Measurements from ENCODE around the gene DNAH7.
"Not testable (repeated sequence)": the region's sequence is repeated elsewhere in the genome, so short reads cannot be mapped to it uniquely, and the experiment has no call there.

DNAH7 gene

GRCh38 chr2:195959341-195959740, 109.3 kb downstream of the DNAH7 start:
- DNase-seq = no peak

GRCh38 chr2:195956725-195957124, 111.9 kb downstream of the DNAH7 start:
- no peak for DNase-seq

- no peak for DNase-seq
These were observed 123.6 kb downstream of the DNAH7 start for GRCh38 chr2:195945056-195945455.

GRCh38 chr2:195937176-195937575, 131.5 kb downstream of the DNAH7 start:
- no peak for DNase-seq

- DNase-seq = no peak
These were observed 134.2 kb downstream of the DNAH7 start for GRCh38 chr2:195934484-195934883.

GRCh38 chr2:195929531-195929930, 139.1 kb downstream of the DNAH7 start:
- no peak for DNase-seq

GRCh38 chr2:195925120-195925519, 143.5 kb downstream of the DNAH7 start:
- no peak for DNase-seq

- DNase-seq = no peak
These were observed 144.7 kb downstream of the DNAH7 start for GRCh38 chr2:195923889-195924288.

- not testable (repeated sequence) for DNase-seq
These were observed 151.5 kb downstream of the DNAH7 start for GRCh38 chr2:195917021-195917600.

GRCh38 chr2:195912079-195912478, 156.6 kb downstream of the DNAH7 start:
- no peak for DNase-seq

GRCh38 chr2:195910570-195910969, 158.1 kb downstream of the DNAH7 start:
- no peak for DNase-seq

- no peak for DNase-seq
These were observed 158.7 kb downstream of the DNAH7 start for GRCh38 chr2:195909926-195910325.

GRCh38 chr2:195907474-195907873, 161.2 kb downstream of the DNAH7 start:
- no peak for DNase-seq

GRCh38 chr2:195903956-195904355, 164.7 kb downstream of the DNAH7 start:
- no peak for DNase-seq

- no peak for DNase-seq
These were observed 165.8 kb downstream of the DNAH7 start for GRCh38 chr2:195902857-195903256.

GRCh38 chr2:195899226-195899625, 169.4 kb downstream of the DNAH7 start:
- no peak for DNase-seq

- no peak for DNase-seq
These were observed 170.0 kb downstream of the DNAH7 start for GRCh38 chr2:195898505-195899191.

- no peak for DNase-seq
These were observed 177.6 kb downstream of the DNAH7 start for GRCh38 chr2:195891081-195891480.

- no peak for DNase-seq
These were observed 189.5 kb downstream of the DNAH7 start for GRCh38 chr2:195879153-195879552.

- no peak for DNase-seq
These were observed 197.3 kb downstream of the DNAH7 start for GRCh38 chr2:195871326-195871725.

- no peak for DNase-seq
These were observed 204.3 kb downstream of the DNAH7 start for GRCh38 chr2:195864316-195864715.

GRCh38 chr2:195863564-195863963, 205.1 kb downstream of the DNAH7 start:
- DNase-seq = no peak

GRCh38 chr2:195863121-195863520, 205.5 kb downstream of the DNAH7 start:
- DNase-seq = no peak

GRCh38 chr2:195861821-195862220, 206.8 kb downstream of the DNAH7 start:
- DNase-seq = no peak

- DNase-seq = no peak
These were observed 209.1 kb downstream of the DNAH7 start for GRCh38 chr2:195859513-195859912.
